GM18511 (cell line): ENCODE results near the gene LRRC3C.

Experiments used
- ATAC-seq: cut with Tn5 transposase; IDR thresholded peaks from one replicate; pipeline ENCODE4 v1.9.1; 2021; ENCODE audit warnings: mild to moderate bottlenecking, moderate library complexity; ENCODE audit not compliant: unreplicated experiment

Gene LRRC3C

GRCh38 chr17:39973496-39973895 lies 46.0 kb downstream of the LRRC3C start:
- no peak for ATAC-seq

GRCh38 chr17:39974433-39974832 lies 46.9 kb downstream of the LRRC3C start:
- ATAC-seq: no peak

GRCh38 chr17:39975801-39976200 lies 48.3 kb downstream of the LRRC3C start:
- no peak for ATAC-seq

- no peak for ATAC-seq
Observed at GRCh38 chr17:39979016-39979670, 51.6 kb downstream of the LRRC3C start.

- peak; percentile 27 for ATAC-seq
Observed at GRCh38 chr17:39979893-39980350, 52.4 kb downstream of the LRRC3C start.

GRCh38 chr17:39980351-39981206 lies 53.0 kb downstream of the LRRC3C start, which contains the start of gene PSMD3:
Gene PSMD3 (plus strand): TSS chr17:39980807. CDS start chr17:39980971, 164 bp downstream.
- ATAC-seq: peak; percentile 93

GRCh38 chr17:39981207-39981741 lies 53.7 kb downstream of the LRRC3C start:
- ATAC-seq: no peak

GRCh38 chr17:39981766-39982375 lies 54.3 kb downstream of the LRRC3C start:
- ATAC-seq: no peak

- no peak for ATAC-seq
Observed at GRCh38 chr17:39988206-39988810, 60.8 kb downstream of the LRRC3C start.

- no peak for ATAC-seq
Observed at GRCh38 chr17:39994448-39994847, 66.9 kb downstream of the LRRC3C start.
